Astrocyte (in vitro differentiated cells and primary cell): Measurements from ENCODE around the gene VAV1.

Experiments
- EZH2 ChIP-seq: IDR thresholded peaks from 2 replicates; pipeline ENCODE4 v1.6.1; 2012; ENCODE audit warnings: mild to moderate bottlenecking, low read length, inconsistent platforms; ENCODE audit not compliant: insufficient read depth
- TF ChIP-seq, protein P1 (sequence below): IDR thresholded peaks from 2 replicates; pipeline ENCODE4 v1.5.1; 2011; ENCODE audit warnings: low read depth, mild to moderate bottlenecking, inconsistent platforms, low read length, moderate library complexity; ENCODE audit not compliant: insufficient read depth

DNA sequence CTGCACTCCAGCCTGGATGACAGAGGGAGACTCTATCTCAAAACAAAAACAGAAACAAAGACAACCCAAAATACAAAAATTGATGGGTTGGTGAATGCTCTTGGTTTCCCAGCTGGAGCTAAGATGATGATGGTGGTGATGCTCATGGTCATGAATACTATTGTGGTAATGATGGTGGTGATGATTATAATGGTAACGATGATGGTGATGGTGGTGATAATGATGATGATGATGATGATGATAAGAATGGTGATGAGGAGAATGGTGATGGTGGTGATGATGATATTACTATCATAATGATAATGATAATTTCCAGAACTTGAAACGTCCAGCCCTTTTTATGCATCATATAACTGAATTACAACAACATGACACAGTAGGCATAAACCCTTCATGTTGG lies 40.1 kb downstream of the VAV1 start:
- TF ChIP-seq, protein P1, sequence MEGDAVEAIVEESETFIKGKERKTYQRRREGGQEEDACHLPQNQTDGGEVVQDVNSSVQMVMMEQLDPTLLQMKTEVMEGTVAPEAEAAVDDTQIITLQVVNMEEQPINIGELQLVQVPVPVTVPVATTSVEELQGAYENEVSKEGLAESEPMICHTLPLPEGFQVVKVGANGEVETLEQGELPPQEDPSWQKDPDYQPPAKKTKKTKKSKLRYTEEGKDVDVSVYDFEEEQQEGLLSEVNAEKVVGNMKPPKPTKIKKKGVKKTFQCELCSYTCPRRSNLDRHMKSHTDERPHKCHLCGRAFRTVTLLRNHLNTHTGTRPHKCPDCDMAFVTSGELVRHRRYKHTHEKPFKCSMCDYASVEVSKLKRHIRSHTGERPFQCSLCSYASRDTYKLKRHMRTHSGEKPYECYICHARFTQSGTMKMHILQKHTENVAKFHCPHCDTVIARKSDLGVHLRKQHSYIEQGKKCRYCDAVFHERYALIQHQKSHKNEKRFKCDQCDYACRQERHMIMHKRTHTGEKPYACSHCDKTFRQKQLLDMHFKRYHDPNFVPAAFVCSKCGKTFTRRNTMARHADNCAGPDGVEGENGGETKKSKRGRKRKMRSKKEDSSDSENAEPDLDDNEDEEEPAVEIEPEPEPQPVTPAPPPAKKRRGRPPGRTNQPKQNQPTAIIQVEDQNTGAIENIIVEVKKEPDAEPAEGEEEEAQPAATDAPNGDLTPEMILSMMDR, result no peak
- TF ChIP-seq EZH2, result no peak
